K562 (cell line): ENCODE results near the gene MTG1. TPM values are rescaled to one million over a fixed set of nuclear protein-coding genes. Genes with fewer than 3 reads are reported as not detected.

Source experiments
- ATF1 ChIP-seq, 2 experiments: fragments of 450-650 bp in 1 of 2; IDR thresholded peaks; 2 replicates each; pipeline ENCODE4 v1.6.1; 2016; ENCODE audit warnings: missing compliant biosample characterization in 1 of 2, missing genetic modification characterization in 1 of 2
- DACH1 ChIP-seq: fragments of 450-650 bp; IDR thresholded peaks from 2 replicates; pipeline ENCODE4 v1.6.1; 2018; ENCODE audit not compliant: partially characterized antibody
- DMBX1 ChIP-seq: fragments of 250-450 bp; sonication (Bioruptor Pico); IDR thresholded peaks from 2 replicates; pipeline ENCODE4 v1.8.0; 2022; ENCODE audit warnings: inconsistent platforms, mild to moderate bottlenecking, moderate library complexity, borderline replicate concordance
- E2F1 ChIP-seq: sonication (generic); formaldehyde crosslinking; IDR thresholded peaks from 2 replicates; pipeline ENCODE4 v1.8.1; 2023; ENCODE audit warnings: mild to moderate bottlenecking, missing genetic modification reagents, moderate library complexity
- E2F8 ChIP-seq: fragments of 450-650 bp; IDR thresholded peaks from 2 replicates; pipeline ENCODE4 v1.7.1; 2018; ENCODE audit warnings: mild to moderate bottlenecking, low read depth; ENCODE audit not compliant: partially characterized antibody
- MBD2 ChIP-seq: sonication (generic); IDR thresholded peaks from 2 replicates; pipeline ENCODE4 v1.6.1; 2016; ENCODE audit warnings: low read depth, borderline replicate concordance
- MCM7 ChIP-seq, 2 experiments: fragments of 450-650 bp; IDR thresholded peaks; 2 replicates each; pipeline ENCODE4 v1.6.1; 2016 to 2018
- MECOM ChIP-seq: fragments of 250-450 bp; sonication (Bioruptor Pico); IDR thresholded peaks from 2 replicates; pipeline ENCODE4 v1.8.0; 2022; ENCODE audit warnings: inconsistent platforms
- PHB2 ChIP-seq: fragments of 450-650 bp; IDR thresholded peaks from 2 replicates; pipeline ENCODE4 v1.6.1; 2017; ENCODE audit warnings: low read depth
- POLR2AphosphoS2 ChIP-seq: IDR thresholded peaks from 2 replicates; pipeline ENCODE4 v1.6.1; 2012; ENCODE audit warnings: low read length, improper control_type of control experiment
- POLR2G ChIP-seq: fragments of 200-400 bp; formaldehyde crosslinking; IDR thresholded peaks from 2 replicates; pipeline ENCODE4 v1.6.1; 2017; ENCODE audit warnings: low read depth, mild to moderate bottlenecking, antibody characterized with exemption, low read length, moderate library complexity
- SAFB2 ChIP-seq: fragments of 200-400 bp; formaldehyde crosslinking; IDR thresholded peaks from 2 replicates; pipeline ENCODE4 v1.6.1; 2018; ENCODE audit warnings: borderline replicate concordance, low read length, low read depth, moderate library complexity; ENCODE audit not compliant: severe bottlenecking
- ZNF431 ChIP-seq: sonication (generic); formaldehyde crosslinking; IDR thresholded peaks from 2 replicates; pipeline ENCODE4 v1.8.0; 2022; ENCODE audit warnings: mild to moderate bottlenecking, missing genetic modification reagents
- ZNF449 ChIP-seq: fragments of 250-450 bp; sonication (Bioruptor Pico); IDR thresholded peaks from 2 replicates; pipeline ENCODE4 v1.8.0; 2022; ENCODE audit warnings: moderate library complexity, mild to moderate bottlenecking, inconsistent platforms
- ZNF511 ChIP-seq: sonication (generic); formaldehyde crosslinking; IDR thresholded peaks from 2 replicates; pipeline ENCODE4 v1.8.0; 2022; ENCODE audit warnings: mild to moderate bottlenecking, missing genetic modification reagents
- ZNF609 ChIP-seq: sonication (generic); formaldehyde crosslinking; IDR thresholded peaks from 2 replicates; pipeline ENCODE4 v1.8.1; 2023; ENCODE audit warnings: missing genetic modification reagents, mild to moderate bottlenecking, borderline replicate concordance
- polyA plus RNA-seq, 8 experiments: library from polyadenylated mRNA; depleted of rRNA in 4 of 8; stranded (reverse) in 5 of 8; unstranded in 3 of 8; fragments of >200 nt; fragmentation: Nextera tagmentation in 2 of 8; fragmentation: Illumina TruSeq in 1 of 8; extraction: Ambion mirVana in 2 of 8; extraction: Trizol in 1 of 8; gene quantifications; 2 replicates each; pipeline versions ENCODE4 v1.2.1 to v1.2.3, GENCODE V29; 2011 to 2014; ENCODE audit warnings: inconsistent platforms in 1 of 8, missing spikeins in 1 of 8
- total RNA-seq, 7 experiments: library from RNA; depleted of rRNA in 6 of 7; stranded (reverse); fragments of >200 nt in 6 of 7; fragmentation: Illumina TruSeq in 2 of 7; extraction: Trizol in 2 of 7; gene quantifications; 2 replicates each; pipeline versions ENCODE4 v1.2.1 to v1.2.3, GENCODE V29; 2011 to 2021; ENCODE audit warnings: low replicate concordance in 1 of 7

MTG1 gene
- total and polyA plus RNA-seq, 9 of the 15 experiments (the other 6 are each of a cell fraction or from before 2014, with no cell fraction given): 2.8 to 28.2 (median 15.4) TPM

- peak; percentile 82 for TF ChIP-seq POLR2G
- no peak for TF ChIP-seq MCM7 (IDR thresholded peaks at IDR 0.05)
- TF ChIP-seq E2F1 (CRISPR knock-in tag): no peak
- no peak for TF ChIP-seq E2F8
- TF ChIP-seq MBD2: no peak
- no peak for TF ChIP-seq ZNF511 (CRISPR knock-in tag)
- no peak for TF ChIP-seq POLR2AphosphoS2
- no peak for TF ChIP-seq PHB2
- TF ChIP-seq ZNF431 (CRISPR knock-in tag): no peak
- no peak for TF ChIP-seq ZNF609
- no peak for TF ChIP-seq ATF1 (CRISPR knock-in tag; IDR thresholded peaks at IDR 0.05)
- TF ChIP-seq ATF1 (tag; IDR thresholded peaks at IDR 0.05): no peak
- no peak for TF ChIP-seq ZNF449 (CRISPR knock-in tag)
- TF ChIP-seq MECOM (CRISPR knock-in tag): no peak
- no peak for TF ChIP-seq DMBX1 (CRISPR knock-in tag)
- TF ChIP-seq SAFB2: no peak
- TF ChIP-seq DACH1: no peak
These were observed 36.4 kb upstream of the MTG1 start, which contains the start of gene FUOM (continued) for GRCh38 chr10:133357285-133358161.
